ENCODE results near the gene SMAD6. TPM values are rescaled to one million over a fixed set of nuclear protein-coding genes. Genes with fewer than 3 reads are reported as not detected.
A peak's percentile ranks its signal among the peaks of the same experiment; 100 is the strongest.

The SMAD6 gene
- total RNA-seq, 1 donor from 2014 or later = 0.79 TPM

- Histone ChIP-seq H3K27me3 (ENCODE audit: control insufficient read depth, insufficient read depth, low read length) (no peaks in the 10 kb centered on the region), H3K4me3 (ENCODE audit: low read depth, low read length) (no peak overlapping the region), H3K36me3 (ENCODE audit: control insufficient read depth, insufficient read depth, low read length) (no peaks in the 10 kb centered on the region)
- no peak for TF ChIP-seq CTCF (IDR thresholded peaks at IDR 0.05; ENCODE audit: insufficient read depth, low read length, severe bottlenecking)
- FAIRE-seq = no peak
- DNase-seq (ENCODE audit: low read depth) = no peak
Measured at GRCh38 chr15:66738116-66738515, 36.1 kb downstream of the SMAD6 start.

- no peak for DNase-seq (ENCODE audit: low read depth)
- no peak for FAIRE-seq
- no peak overlapping the region for H3K4me3 ChIP-seq (ENCODE audit: low read depth, low read length)
- no peak for TF ChIP-seq CTCF (IDR thresholded peaks at IDR 0.05; ENCODE audit: insufficient read depth, low read length, severe bottlenecking)
- no peaks in the 10 kb centered on the region for H3K36me3 ChIP-seq (ENCODE audit: control insufficient read depth, insufficient read depth, low read length)
- H3K27me3 ChIP-seq (ENCODE audit: control insufficient read depth, insufficient read depth, low read length) = no peaks in the 10 kb centered on the region
Measured at GRCh38 chr15:66738595-66738994, 36.6 kb downstream of the SMAD6 start.

GRCh38 chr15:66739287-66739686 lies 37.3 kb downstream of the SMAD6 start:
- TF ChIP-seq CTCF (IDR thresholded peaks at IDR 0.05; ENCODE audit: insufficient read depth, low read length, severe bottlenecking) = no peak
- Histone ChIP-seq H3K36me3 (ENCODE audit: control insufficient read depth, insufficient read depth, low read length) (no peaks in the 10 kb centered on the region), H3K27me3 (ENCODE audit: control insufficient read depth, insufficient read depth, low read length) (no peaks in the 10 kb centered on the region), H3K4me3 (ENCODE audit: low read depth, low read length) (no peak overlapping the region)
- FAIRE-seq (no peak), DNase-seq (ENCODE audit: low read depth) (no peak)

- H3K4me3 ChIP-seq (ENCODE audit: low read depth, low read length) = no peak overlapping the region
- no peak for FAIRE-seq
- H3K36me3 ChIP-seq (ENCODE audit: control insufficient read depth, insufficient read depth, low read length) = no peaks in the 10 kb centered on the region
- no peak for DNase-seq (ENCODE audit: low read depth)
- no peak for TF ChIP-seq CTCF (IDR thresholded peaks at IDR 0.05; ENCODE audit: insufficient read depth, low read length, severe bottlenecking)
- no peaks in the 10 kb centered on the region for H3K27me3 ChIP-seq (ENCODE audit: control insufficient read depth, insufficient read depth, low read length)
Measured at GRCh38 chr15:66740802-66741201, 38.8 kb downstream of the SMAD6 start.

- FAIRE-seq (peak; percentile 40), DNase-seq (ENCODE audit: low read depth) (no peak)
- TF ChIP-seq CTCF (IDR thresholded peaks at IDR 0.05; ENCODE audit: insufficient read depth, low read length, severe bottlenecking) = no peak
- Histone ChIP-seq H3K4me3 (ENCODE audit: low read depth, low read length) (no peak overlapping the region), H3K36me3 (ENCODE audit: control insufficient read depth, insufficient read depth, low read length) (no peaks in the 10 kb centered on the region), H3K27me3 (ENCODE audit: control insufficient read depth, insufficient read depth, low read length) (no peaks in the 10 kb centered on the region)
Measured at GRCh38 chr15:66741646-66742045, 39.6 kb downstream of the SMAD6 start.

GRCh38 chr15:66742286-66742685 lies 40.2 kb downstream of the SMAD6 start:
- DNase-seq (ENCODE audit: low read depth) = no peak
- no peak for TF ChIP-seq CTCF (IDR thresholded peaks at IDR 0.05; ENCODE audit: insufficient read depth, low read length, severe bottlenecking)
- no peaks in the 10 kb centered on the region for H3K27me3 ChIP-seq (ENCODE audit: control insufficient read depth, insufficient read depth, low read length)
- H3K4me3 ChIP-seq (ENCODE audit: low read depth, low read length) = no peak overlapping the region
- FAIRE-seq = no peak
- H3K36me3 ChIP-seq (ENCODE audit: control insufficient read depth, insufficient read depth, low read length) = no peaks in the 10 kb centered on the region

Measured in bronchial epithelial cell (primary cell).